HCT116 (cell line): ENCODE data around the gene ALK. TPM values are rescaled to one million over a fixed set of nuclear protein-coding genes. Genes with fewer than 3 reads are reported as not detected.

Source experiments
- ATAC-seq: fragments of 200-7000 bp; cut with Tn5 transposase; 2 replicates; pipeline ENCODE4 v1.9.1; 2020; ENCODE audit warnings: mild to moderate bottlenecking, moderate library complexity
- BruUV-seq: library from RNA; stranded (reverse); fragments of 400-500 nt; replicated peaks from 2 replicates; lab custom pipeline; 2021; lab: Mats Ljungman, UMichigan
- CTCF ChIA-PET: fragments of 300-600 bp; sonication (Branson Sonifier 250); formaldehyde crosslinking; loops from one replicate; lab custom pipeline; 2021; ENCODE audit warnings: antibody characterized with exemption; lab: Charles Lee
- POLR2A ChIA-PET: fragments of 300-600, 350-600 bp; sonication (Branson Sonifier 250); formaldehyde crosslinking; loops from one replicate; lab custom pipeline; 2021; ENCODE audit warnings: antibody characterized with exemption; lab: Charles Lee
- RAD21 ChIA-PET, 2 experiments: fragments of 300-600 bp; sonication (Branson Sonifier 250); formaldehyde crosslinking; loops; one replicate each; lab custom pipeline; 2023; ENCODE audit warnings: low total read pairs in 2 of 2; ENCODE audit not compliant: uncharacterized antibody in 2 of 2, unreplicated experiment in 2 of 2, low non-redundant PET in 1 of 2; lab: Charles Lee
- DNase-seq: peaks from one replicate; pipeline ENCODE4 v3.0.0-alpha.2; 2010; ENCODE audit warnings: low read depth, low spot score
- H2AFZ ChIP-seq: fragments of 200-600 bp; shearing (Covaris generic), sonication (generic); 2 replicates; pipeline ENCODE4 v1.6.1; 2017; ENCODE audit warnings: low read depth, mixed run types, mixed read lengths, antibody characterized with exemption, low read length; ENCODE audit not compliant: poor library complexity, severe bottlenecking
- H3K27ac ChIP-seq: 2 replicates; pipeline ENCODE4 v1.5.1; 2012; ENCODE audit warnings: low read depth, low read length
- H3K27me3 ChIP-seq: fragments of 200-600 bp; sonication (generic); 2 replicates; pipeline ENCODE4 v1.6.1; 2016; ENCODE audit warnings: mixed run types, low read length, mixed read lengths; ENCODE audit not compliant: insufficient read depth
- H3K36me3 ChIP-seq, 2 experiments: fragments of 200-500 bp in 1 of 2; fragments of 200-600 bp in 1 of 2; sonication (Bioruptor generic) in 1 of 2; sonication (generic) in 1 of 2; 2 replicates each; pipeline versions ENCODE4 v1.5.1 to v1.6.1; 2014 to 2016; ENCODE audit warnings: low read length in 2 of 2, inconsistent platforms in 1 of 2, mixed read lengths in 1 of 2, mixed run types in 1 of 2; ENCODE audit not compliant: insufficient read depth in 2 of 2, control insufficient read depth in 1 of 2
- H3K4me1 ChIP-seq, 2 experiments: fragments of 200-600 bp in 1 of 2; sonication (generic) in 1 of 2; 2 replicates each; pipeline versions ENCODE4 v1.5.1 to v1.6.1; 2012 to 2017; ENCODE audit warnings: low read length in 2 of 2, inconsistent platforms in 1 of 2, mild to moderate bottlenecking in 1 of 2, mixed read lengths in 1 of 2, mixed run types in 1 of 2, moderate library complexity in 1 of 2; ENCODE audit not compliant: insufficient read depth in 2 of 2, control insufficient read depth in 1 of 2
- H3K4me2 ChIP-seq: fragments of 200-600 bp; sonication (generic); 2 replicates; pipeline ENCODE4 v1.6.1; 2017; ENCODE audit warnings: mixed run types, low read length, mixed read lengths
- H3K4me3 ChIP-seq, 2 experiments: fragments of 200-600 bp in 1 of 2; sonication (generic) in 1 of 2; replicated peaks in 1 of 2; 2 replicates each; pipeline ENCODE4 v1.5.1; 2011 to 2016; ENCODE audit warnings: low read length in 2 of 2, control low read depth in 1 of 2, low read depth in 1 of 2, mild to moderate bottlenecking in 1 of 2, mixed read lengths in 1 of 2, mixed run types in 1 of 2
- H3K79me2 ChIP-seq: fragments of 200-600 bp; sonication (generic); 2 replicates; pipeline ENCODE4 v1.6.1; 2017; ENCODE audit warnings: mild to moderate bottlenecking, mixed run types, low read length, moderate library complexity, mixed read lengths; ENCODE audit not compliant: insufficient read depth
- H3K9ac ChIP-seq: fragments of 200-600 bp; sonication (generic); 2 replicates; pipeline ENCODE4 v1.6.1; 2016; ENCODE audit warnings: low read length, mixed read lengths
- H3K9me2 ChIP-seq: fragments of 200-600 bp; sonication (generic), shearing (Covaris generic); 2 replicates; pipeline ENCODE4 v1.6.1; 2017; ENCODE audit warnings: mixed run types, mild to moderate bottlenecking, moderate library complexity; ENCODE audit not compliant: insufficient read depth
- H3K9me3 ChIP-seq, 2 experiments: fragments of 200-500 bp in 1 of 2; fragments of 200-600 bp in 1 of 2; sonication (Bioruptor generic) in 1 of 2; sonication (generic) in 1 of 2; 2 replicates each; pipeline ENCODE4 v1.6.1; 2014 to 2017; ENCODE audit warnings: low read length in 2 of 2, mixed read lengths in 2 of 2, inconsistent platforms in 1 of 2, low read depth in 1 of 2, mild to moderate bottlenecking in 1 of 2, mixed run types in 1 of 2, moderate library complexity in 1 of 2; ENCODE audit not compliant: control insufficient read depth in 1 of 2, insufficient read depth in 1 of 2
- H4K20me1 ChIP-seq: fragments of 200-600 bp; sonication (generic), shearing (Covaris generic); 2 replicates; pipeline ENCODE4 v1.6.1; 2017; ENCODE audit warnings: mixed run types, mild to moderate bottlenecking, moderate library complexity; ENCODE audit not compliant: insufficient read depth
- ATF3 ChIP-seq: IDR thresholded peaks from 2 replicates; pipeline ENCODE4 v1.6.1; 2012
- CBX3 ChIP-seq: IDR thresholded peaks from 2 replicates; pipeline ENCODE4 v1.6.1; 2012; ENCODE audit warnings: low read depth
- CTCF ChIP-seq, 3 experiments: fragments of 200-600 bp in 1 of 3; sonication (generic) in 1 of 3; IDR thresholded peaks in 2 of 3; conservative IDR thresholded peaks in 1 of 3; 2 replicates each; pipeline ENCODE4 v1.5.1; 2012 to 2017; ENCODE audit warnings: low read depth in 2 of 3, low read length in 2 of 3, antibody characterized with exemption in 1 of 3, borderline replicate concordance in 1 of 3, control low read depth in 1 of 3, mild to moderate bottlenecking in 1 of 3, mixed read lengths in 1 of 3, mixed run types in 1 of 3, moderate library complexity in 1 of 3; ENCODE audit not compliant: insufficient read depth in 1 of 3
- ELF1 ChIP-seq: IDR thresholded peaks from 2 replicates; pipeline ENCODE4 v1.6.1; 2012; ENCODE audit warnings: low read depth, borderline replicate concordance
- EZH2 ChIP-seq: fragments of 200-600 bp; sonication (generic); IDR thresholded peaks from 2 replicates; pipeline ENCODE4 v1.6.1; 2017; ENCODE audit warnings: antibody characterized with exemption, mixed run types
- EZH2phosphoT487 ChIP-seq: fragments of 200-600 bp; IDR thresholded peaks from 2 replicates; pipeline ENCODE4 v1.6.1; 2018; ENCODE audit warnings: antibody characterized with exemption, borderline replicate concordance
- POLR2A ChIP-seq: IDR thresholded peaks from 2 replicates; pipeline ENCODE4 v1.7.0; 2011; ENCODE audit warnings: borderline replicate concordance; ENCODE audit not compliant: insufficient read depth, insufficient read length; ENCODE audit errors: extremely low read depth
- RAD21 ChIP-seq: IDR thresholded peaks from 2 replicates; pipeline ENCODE4 v1.6.1; 2012; ENCODE audit warnings: low read depth, mild to moderate bottlenecking
- REST ChIP-seq: IDR thresholded peaks from 2 replicates; pipeline ENCODE4 v1.6.1; 2012; ENCODE audit warnings: low read depth
- SP1 ChIP-seq: IDR thresholded peaks from 2 replicates; pipeline ENCODE4 v1.6.1; 2012; ENCODE audit warnings: low read depth
- SRF ChIP-seq: IDR thresholded peaks from 2 replicates; pipeline ENCODE4 v1.6.1; 2012; ENCODE audit warnings: low read depth
- TCF7L2 ChIP-seq: IDR thresholded peaks from 2 replicates; pipeline ENCODE4 v1.7.0; 2011; ENCODE audit warnings: borderline replicate concordance, inconsistent platforms; ENCODE audit not compliant: insufficient read depth, insufficient read length; ENCODE audit errors: extremely low read depth
- YY1 ChIP-seq: IDR thresholded peaks from 2 replicates; pipeline ENCODE4 v1.6.1; 2011; ENCODE audit warnings: low read length, low read depth, moderate library complexity, mild to moderate bottlenecking; ENCODE audit not compliant: insufficient replicate concordance; ENCODE audit errors: extremely low read depth
- ZFX ChIP-seq: fragments of 450-650 bp; IDR thresholded peaks from 2 replicates; pipeline ENCODE4 v1.6.1; 2017
- ZNF274 ChIP-seq: fragments of 200-500 bp; sonication (Bioruptor generic); IDR thresholded peaks from 2 replicates; pipeline ENCODE4 v1.6.1; 2014; ENCODE audit warnings: mild to moderate bottlenecking, low read depth, low read length, inconsistent platforms
- intact Hi-C: fragments of 100-400 bp; cut with micrococcal nuclease; formaldehyde crosslinking; loops from 2 replicates; pipeline ENCODE4 v1.10.0; 2022
- total RNA-seq: library from RNA; stranded (reverse); gene quantifications from one replicate; pipeline ENCODE4 v1.2.1, GENCODE V29; 2021; ENCODE audit not compliant: unreplicated experiment

The ALK gene
- total RNA-seq, 1 experiment from 2014 or later = not detected

- no peak overlapping the region for H3K4me3 ChIP-seq
- no peak overlapping the region for H3K9ac ChIP-seq
- ChIA-PET RAD21 (no interaction called here), POLR2A (no interaction called here), CTCF (no interaction called here)
- ATAC-seq (no peak), DNase-seq (no peak)
- H4K20me1 ChIP-seq = no peaks in the 10 kb centered on the region
- no peaks in the 10 kb centered on the region for H3K36me3 ChIP-seq
- BruUV-seq = no TSS peak
- no peak overlapping the region for H3K4me2 ChIP-seq
- no peaks in the 10 kb centered on the region for H3K79me2 ChIP-seq
- no peak overlapping the region for H3K27ac ChIP-seq
- H3K27me3 ChIP-seq = peaks cover 68% of the 10 kb centered on the region
- TF ChIP-seq SP1 (no peak), RAD21 (no peak), SRF (no peak), REST (no peak), YY1 (no peak), EZH2 (no peak), TCF7L2 (no peak), ZNF274 (no peak), ZFX (no peak), CBX3 (no peak), ATF3 (no peak), ELF1 (no peak), EZH2phosphoT487 (no peak), CTCF (IDR thresholded peaks at IDR 0.05 in 2 of 3, conservative IDR thresholded peaks at IDR 0.05 in 1 of 3; ENCODE audit: borderline replicate concordance in 1 of 3, insufficient read depth in 1 of 3, low read depth in 2 of 3, low read length in 2 of 3) (no peak), POLR2A (no peak)
- intact Hi-C loops = no loop called here
- no peaks in the 10 kb centered on the region for H3K9me3 ChIP-seq
- H2AFZ ChIP-seq = no peak overlapping the region
- H3K4me1 ChIP-seq = no peaks in the 10 kb centered on the region
- no peaks in the 10 kb centered on the region for H3K9me2 ChIP-seq
Observed at GRCh38 chr2:29522951-29523669, 398.3 kb downstream of the ALK start.
